Hepatocyte (in vitro differentiated cells): Measurements from ENCODE around the gene PLPP1. TPM values are rescaled to one million over a fixed set of nuclear protein-coding genes. Genes with fewer than 3 reads are reported as not detected.
A peak's percentile ranks its signal among the peaks of the same experiment; 100 is the strongest.

Experiments used
- DNase-seq: peaks from one replicate; pipeline ENCODE4 v3.0.0-alpha.2; 2016; ENCODE audit warnings: low spot score
- H2AFZ ChIP-seq: fragments of 200-600 bp; sonication (generic); 2 replicates; pipeline ENCODE4 v1.6.0; 2016; ENCODE audit warnings: antibody characterized with exemption, mild to moderate bottlenecking
- H3K27ac ChIP-seq: fragments of 200-600 bp; sonication (generic); 2 replicates; pipeline ENCODE4 v1.5.1; 2016; ENCODE audit warnings: mild to moderate bottlenecking
- H3K27me3 ChIP-seq: fragments of 200-600 bp; sonication (generic); 2 replicates; pipeline ENCODE4 v1.6.1; 2016
- H3K36me3 ChIP-seq: fragments of 200-600 bp; sonication (generic); replicated peaks from 2 replicates; pipeline ENCODE4 v1.5.1; 2016; ENCODE audit warnings: low read depth; ENCODE audit not compliant: insufficient read depth
- H3K4me1 ChIP-seq: fragments of 200-600 bp; sonication (generic); 2 replicates; pipeline ENCODE4 v1.5.1; 2016; ENCODE audit warnings: mild to moderate bottlenecking, moderate library complexity; ENCODE audit not compliant: insufficient read depth
- H3K4me2 ChIP-seq: fragments of 200-600 bp; sonication (generic); 2 replicates; pipeline ENCODE4 v1.6.0; 2016
- H3K4me3 ChIP-seq: fragments of 200-600 bp; sonication (generic); 2 replicates; pipeline ENCODE4 v1.5.1; 2016; ENCODE audit warnings: mild to moderate bottlenecking
- H3K79me2 ChIP-seq: fragments of 200-600 bp; sonication (generic); 2 replicates; pipeline ENCODE4 v1.6.0; 2017; ENCODE audit warnings: mild to moderate bottlenecking
- H3K9me2 ChIP-seq: fragments of 200-600 bp; sonication (generic); replicated peaks from 2 replicates; pipeline ENCODE4 v1.6.0; 2017; ENCODE audit warnings: mild to moderate bottlenecking; ENCODE audit not compliant: insufficient read depth
- H3K9me3 ChIP-seq: fragments of 200-600 bp; sonication (generic); 2 replicates; pipeline ENCODE4 v1.5.1; 2016; ENCODE audit warnings: low read depth, mild to moderate bottlenecking
- H4K20me1 ChIP-seq: fragments of 200-600 bp; sonication (generic); 2 replicates; pipeline ENCODE4 v1.6.0; 2016; ENCODE audit warnings: mild to moderate bottlenecking; ENCODE audit not compliant: insufficient read depth, poor library complexity, severe bottlenecking
- EZH2 ChIP-seq: fragments of 200-600 bp; sonication (generic); IDR thresholded peaks from 2 replicates; pipeline ENCODE4 v1.6.1; 2016; ENCODE audit warnings: antibody characterized with exemption, mild to moderate bottlenecking, borderline replicate concordance
- EZH2phosphoT487 ChIP-seq: fragments of 200-600 bp; sonication (generic); IDR thresholded peaks from one replicate; pipeline ENCODE4 v1.6.1; 2018; ENCODE audit warnings: antibody characterized with exemption, mild to moderate bottlenecking, low read depth, moderate library complexity; ENCODE audit not compliant: unreplicated experiment, severe bottlenecking
- WGBS: methylation state at CpG from one replicate; pipeline ENCODE4 v1.1.6; 2016; ENCODE audit warnings: low lambda C conversion rate; ENCODE audit errors: missing lambda C conversion rate; 5-methylcytosine and 5-hydroxymethylcytosine counted together
- polyA plus RNA-seq: library from polyadenylated mRNA; unstranded; fragments of >200 nt; fragmentation: Nextera tagmentation; extraction: Ambion mirVana; gene quantifications from 2 replicates; pipeline ENCODE4 v1.2.1, GENCODE V29; 2016
- total RNA-seq: library from RNA; depleted of rRNA; stranded (reverse); fragments of >200 nt; gene quantifications from 2 replicates; pipeline ENCODE4 v1.2.3, GENCODE V29; 2014
- TF ChIP-seq, protein P1 (sequence below): fragments of 200-600 bp; sonication (generic); IDR thresholded peaks from 2 replicates; pipeline ENCODE4 v1.5.1; 2016; ENCODE audit warnings: antibody characterized with exemption, mild to moderate bottlenecking; ENCODE audit not compliant: poor library complexity

The PLPP1 gene
- total and polyA plus RNA-seq, 2 experiments from 2014 or later = 80.1 to 84.9 TPM

- Histone ChIP-seq H3K9me2 (no peaks in the 10 kb centered on the region), H3K79me2 (peaks cover 4% of the 10 kb centered on the region), H2AFZ (no peak overlapping the region), H4K20me1 (no peaks in the 10 kb centered on the region), H3K4me1 (peaks cover 19% of the 10 kb centered on the region), H3K4me2 (no peak overlapping the region), H3K4me3 (no peak overlapping the region), H3K27ac (no peak overlapping the region), H3K36me3 (peaks cover 5% of the 10 kb centered on the region), H3K27me3 (no peaks in the 10 kb centered on the region), H3K9me3 (no peaks in the 10 kb centered on the region)
- TF ChIP-seq, protein P1, sequence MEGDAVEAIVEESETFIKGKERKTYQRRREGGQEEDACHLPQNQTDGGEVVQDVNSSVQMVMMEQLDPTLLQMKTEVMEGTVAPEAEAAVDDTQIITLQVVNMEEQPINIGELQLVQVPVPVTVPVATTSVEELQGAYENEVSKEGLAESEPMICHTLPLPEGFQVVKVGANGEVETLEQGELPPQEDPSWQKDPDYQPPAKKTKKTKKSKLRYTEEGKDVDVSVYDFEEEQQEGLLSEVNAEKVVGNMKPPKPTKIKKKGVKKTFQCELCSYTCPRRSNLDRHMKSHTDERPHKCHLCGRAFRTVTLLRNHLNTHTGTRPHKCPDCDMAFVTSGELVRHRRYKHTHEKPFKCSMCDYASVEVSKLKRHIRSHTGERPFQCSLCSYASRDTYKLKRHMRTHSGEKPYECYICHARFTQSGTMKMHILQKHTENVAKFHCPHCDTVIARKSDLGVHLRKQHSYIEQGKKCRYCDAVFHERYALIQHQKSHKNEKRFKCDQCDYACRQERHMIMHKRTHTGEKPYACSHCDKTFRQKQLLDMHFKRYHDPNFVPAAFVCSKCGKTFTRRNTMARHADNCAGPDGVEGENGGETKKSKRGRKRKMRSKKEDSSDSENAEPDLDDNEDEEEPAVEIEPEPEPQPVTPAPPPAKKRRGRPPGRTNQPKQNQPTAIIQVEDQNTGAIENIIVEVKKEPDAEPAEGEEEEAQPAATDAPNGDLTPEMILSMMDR = no peak
- no peak for TF ChIP-seq EZH2
- no peak for TF ChIP-seq EZH2phosphoT487
- WGBS = 47% methylated on average over 2 of the region's 2 CpGs
- DNase-seq = no peak
Observed at GRCh38 chr5:55393501-55394175, 141.1 kb downstream of the PLPP1 start.

GRCh38 chr5:55392669-55393068 lies 142.1 kb downstream of the PLPP1 start:
- Histone ChIP-seq H3K4me3 (no peak overlapping the region), H3K36me3 (peaks cover 5% of the 10 kb centered on the region), H2AFZ (no peak overlapping the region), H3K4me1 (peaks cover 19% of the 10 kb centered on the region), H3K9me3 (no peaks in the 10 kb centered on the region), H3K4me2 (no peak overlapping the region), H3K9me2 (no peaks in the 10 kb centered on the region), H3K79me2 (peaks cover 4% of the 10 kb centered on the region), H4K20me1 (no peaks in the 10 kb centered on the region), H3K27ac (no peak overlapping the region), H3K27me3 (no peaks in the 10 kb centered on the region)
- TF ChIP-seq, protein P1 = no peak
- TF ChIP-seq EZH2 = no peak
- no peak for DNase-seq
- 100% methylated on average over 1 of the region's 1 CpG for WGBS

DNA sequence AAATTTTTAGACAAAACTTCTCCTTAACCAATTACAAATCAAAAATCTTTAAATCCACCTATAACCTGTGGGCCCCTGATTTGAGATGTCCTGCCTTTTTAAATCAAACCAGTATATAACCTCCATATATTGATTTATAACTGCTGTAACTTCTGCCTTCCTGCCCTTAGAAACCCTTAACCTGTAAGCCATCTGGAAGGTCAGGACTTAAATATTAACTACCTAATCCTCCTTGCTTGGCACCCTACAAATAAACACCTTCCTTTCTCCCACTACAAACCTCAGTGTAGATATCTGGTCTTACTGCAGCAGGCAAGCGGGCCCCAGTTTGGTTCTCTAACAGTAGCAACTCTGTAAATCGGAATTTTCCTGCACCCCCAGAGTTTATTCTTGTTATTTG lies 143.1 kb downstream of the PLPP1 start:
- peak overlapping the region; percentile 15 for H3K4me2 ChIP-seq
- no peak overlapping the region for H3K4me3 ChIP-seq
- peaks cover 4% of the 10 kb centered on the region for H3K79me2 ChIP-seq
- no peaks in the 10 kb centered on the region for H3K9me2 ChIP-seq
- TF ChIP-seq, protein P1 = no peak
- no peak for TF ChIP-seq EZH2phosphoT487
- TF ChIP-seq EZH2 = no peak
- H3K4me1 ChIP-seq = peaks cover 19% of the 10 kb centered on the region
- no peak for DNase-seq
- no peaks in the 10 kb centered on the region for H3K9me3 ChIP-seq
- H2AFZ ChIP-seq = no peak overlapping the region
- WGBS = 65% methylated on average over 2 of the region's 2 CpGs
- H3K36me3 ChIP-seq = peaks cover 5% of the 10 kb centered on the region
- H4K20me1 ChIP-seq = no peaks in the 10 kb centered on the region
- H3K27me3 ChIP-seq = no peaks in the 10 kb centered on the region
- peak overlapping the region; percentile 88 for H3K27ac ChIP-seq
